Osteoblast (primary cell): Measurements from ENCODE around the gene ERP44. TPM values are rescaled to one million over a fixed set of nuclear protein-coding genes. Genes with fewer than 3 reads are reported as not detected.

Source experiments
- DNase-seq: peaks from one replicate; pipeline ENCODE4 v3.0.0; 2011; ENCODE audit warnings: low spot score, mixed read lengths; ENCODE audit not compliant: insufficient read length; ENCODE audit errors: missing footprints
- H2AFZ ChIP-seq: 2 replicates; pipeline ENCODE4 v1.6.0; 2011; ENCODE audit warnings: mild to moderate bottlenecking, low read length
- H3K27ac ChIP-seq: 2 replicates; pipeline ENCODE4 v1.5.1; 2011; ENCODE audit warnings: mild to moderate bottlenecking, low read depth, low read length, moderate library complexity
- H3K27me3 ChIP-seq: 2 replicates; pipeline ENCODE4 v1.6.0; 2012; ENCODE audit warnings: mild to moderate bottlenecking, control low read depth, inconsistent platforms, low read length, moderate library complexity; ENCODE audit not compliant: insufficient read depth
- H3K36me3 ChIP-seq: 2 replicates; pipeline ENCODE4 v1.5.1; 2011; ENCODE audit warnings: mild to moderate bottlenecking, low read length, control low read depth, moderate library complexity; ENCODE audit not compliant: insufficient read depth
- H3K4me1 ChIP-seq: 2 replicates; pipeline ENCODE4 v1.5.1; 2011; ENCODE audit warnings: mild to moderate bottlenecking, low read length, control low read depth, moderate library complexity; ENCODE audit not compliant: insufficient read depth
- H3K4me2 ChIP-seq: 2 replicates; pipeline ENCODE4 v1.6.0; 2011; ENCODE audit warnings: mild to moderate bottlenecking, low read length; ENCODE audit not compliant: insufficient read depth
- H3K4me3 ChIP-seq: fragments of 200-600 bp; sonication (generic); 3 replicates; pipeline ENCODE4 v1.5.1; 2012; ENCODE audit warnings: mild to moderate bottlenecking, low read length, inconsistent platforms; ENCODE audit not compliant: insufficient read depth
- H3K79me2 ChIP-seq: 2 replicates; pipeline ENCODE4 v1.6.0; 2012; ENCODE audit warnings: mild to moderate bottlenecking, low read length, control low read depth, inconsistent platforms; ENCODE audit not compliant: insufficient read depth
- H3K9me3 ChIP-seq: 2 replicates; pipeline ENCODE4 v1.5.1; 2011; ENCODE audit warnings: low read depth, low read length, control low read depth
- H4K20me1 ChIP-seq: 2 replicates; pipeline ENCODE4 v1.6.0; 2012; ENCODE audit warnings: mild to moderate bottlenecking, low read length, control low read depth; ENCODE audit not compliant: insufficient read depth
- total RNA-seq: library from RNA; depleted of rRNA; stranded (reverse); fragments of >200 nt; gene quantifications from 2 replicates; pipeline ENCODE4 v1.2.3, GENCODE V29; 2012
- TF ChIP-seq, protein P1 (sequence below): IDR thresholded peaks from 2 replicates; pipeline ENCODE4 v1.5.1; 2011; ENCODE audit warnings: mild to moderate bottlenecking, low read depth, low read length, moderate library complexity; ENCODE audit errors: extremely low read depth

Gene ERP44
- total RNA-seq, 1 donor = 13.8 TPM

- Histone ChIP-seq H3K4me1 (no peaks in the 10 kb centered on the region), H2AFZ (no peak overlapping the region), H3K4me2 (no peak overlapping the region), H3K4me3 (no peak overlapping the region), H3K27me3 (no peaks in the 10 kb centered on the region), H3K9me3 (no peaks in the 10 kb centered on the region), H3K36me3 (no peaks in the 10 kb centered on the region), H4K20me1 (no peaks in the 10 kb centered on the region), H3K27ac (no peak overlapping the region), H3K79me2 (no peaks in the 10 kb centered on the region)
- TF ChIP-seq, protein P1, sequence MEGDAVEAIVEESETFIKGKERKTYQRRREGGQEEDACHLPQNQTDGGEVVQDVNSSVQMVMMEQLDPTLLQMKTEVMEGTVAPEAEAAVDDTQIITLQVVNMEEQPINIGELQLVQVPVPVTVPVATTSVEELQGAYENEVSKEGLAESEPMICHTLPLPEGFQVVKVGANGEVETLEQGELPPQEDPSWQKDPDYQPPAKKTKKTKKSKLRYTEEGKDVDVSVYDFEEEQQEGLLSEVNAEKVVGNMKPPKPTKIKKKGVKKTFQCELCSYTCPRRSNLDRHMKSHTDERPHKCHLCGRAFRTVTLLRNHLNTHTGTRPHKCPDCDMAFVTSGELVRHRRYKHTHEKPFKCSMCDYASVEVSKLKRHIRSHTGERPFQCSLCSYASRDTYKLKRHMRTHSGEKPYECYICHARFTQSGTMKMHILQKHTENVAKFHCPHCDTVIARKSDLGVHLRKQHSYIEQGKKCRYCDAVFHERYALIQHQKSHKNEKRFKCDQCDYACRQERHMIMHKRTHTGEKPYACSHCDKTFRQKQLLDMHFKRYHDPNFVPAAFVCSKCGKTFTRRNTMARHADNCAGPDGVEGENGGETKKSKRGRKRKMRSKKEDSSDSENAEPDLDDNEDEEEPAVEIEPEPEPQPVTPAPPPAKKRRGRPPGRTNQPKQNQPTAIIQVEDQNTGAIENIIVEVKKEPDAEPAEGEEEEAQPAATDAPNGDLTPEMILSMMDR = no peak
- no peak for DNase-seq
These were observed 112.2 kb downstream of the ERP44 start for GRCh38 chr9:99986642-99987041.

- TF ChIP-seq, protein P1 = no peak
- DNase-seq = no peak
- Histone ChIP-seq H3K36me3 (no peaks in the 10 kb centered on the region), H3K4me3 (no peak overlapping the region), H3K4me1 (no peaks in the 10 kb centered on the region), H3K27me3 (no peaks in the 10 kb centered on the region), H3K27ac (no peak overlapping the region), H4K20me1 (no peaks in the 10 kb centered on the region), H3K4me2 (no peak overlapping the region), H3K79me2 (no peaks in the 10 kb centered on the region), H3K9me3 (no peaks in the 10 kb centered on the region), H2AFZ (no peak overlapping the region)
These were observed 118.2 kb downstream of the ERP44 start for GRCh38 chr9:99980598-99980997.

GRCh38 chr9:99978221-99978620 lies 120.6 kb downstream of the ERP44 start:
- Histone ChIP-seq H3K36me3 (no peaks in the 10 kb centered on the region), H3K4me3 (no peak overlapping the region), H4K20me1 (no peaks in the 10 kb centered on the region), H3K4me1 (peaks cover 2% of the 10 kb centered on the region), H3K9me3 (no peaks in the 10 kb centered on the region), H2AFZ (no peak overlapping the region), H3K79me2 (no peaks in the 10 kb centered on the region), H3K4me2 (no peak overlapping the region), H3K27me3 (no peaks in the 10 kb centered on the region), H3K27ac (no peak overlapping the region)
- no peak for DNase-seq
- TF ChIP-seq, protein P1 = no peak

DNA sequence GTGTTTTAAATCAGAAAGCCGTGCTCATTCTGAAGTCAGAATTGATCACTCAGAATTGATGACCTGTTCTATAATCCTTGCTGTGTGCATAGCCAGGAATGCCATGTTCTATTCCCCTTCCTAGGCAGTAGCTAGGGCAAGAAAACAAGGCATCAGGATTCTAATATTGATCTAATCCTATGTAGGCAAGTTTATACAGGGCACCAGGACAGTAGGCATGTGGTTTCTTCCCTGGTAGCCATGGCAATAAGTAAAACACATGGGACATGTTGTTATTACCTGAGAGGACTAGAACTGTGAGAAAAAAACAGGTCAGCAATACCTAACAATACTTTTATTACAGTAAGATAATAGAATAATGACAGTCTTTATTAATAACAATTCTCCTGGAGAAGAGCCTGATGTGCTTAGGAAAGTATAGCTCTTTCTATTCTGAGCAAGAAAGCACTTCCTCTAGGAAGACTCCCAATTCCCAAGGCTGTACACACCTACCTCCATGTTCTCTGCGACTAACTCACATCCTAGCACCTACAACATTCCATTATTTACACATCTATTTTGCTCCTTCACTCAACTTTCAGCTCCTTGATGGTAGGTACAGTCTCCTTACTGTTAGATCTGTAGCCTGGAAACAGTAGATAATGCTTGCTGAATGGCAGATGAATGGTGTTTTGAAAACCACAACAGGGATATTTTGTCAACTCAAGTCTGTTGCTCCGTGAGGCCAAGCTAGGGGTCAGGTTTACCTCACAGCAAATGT lies 121.6 kb downstream of the ERP44 start:
- no peaks in the 10 kb centered on the region for H3K79me2 ChIP-seq
- peak; percentile 46 for DNase-seq
- TF ChIP-seq, protein P1 = no peak
- H3K4me2 ChIP-seq = no peak overlapping the region
- no peaks in the 10 kb centered on the region for H3K9me3 ChIP-seq
- H3K27ac ChIP-seq = no peak overlapping the region
- no peaks in the 10 kb centered on the region for H3K36me3 ChIP-seq
- H3K27me3 ChIP-seq = no peaks in the 10 kb centered on the region
- H4K20me1 ChIP-seq = no peaks in the 10 kb centered on the region
- no peak overlapping the region for H3K4me3 ChIP-seq
- H2AFZ ChIP-seq = no peak overlapping the region
- peaks cover 2% of the 10 kb centered on the region for H3K4me1 ChIP-seq
